ENCODE results near the gene SND1.

The SND1 gene

DNA sequence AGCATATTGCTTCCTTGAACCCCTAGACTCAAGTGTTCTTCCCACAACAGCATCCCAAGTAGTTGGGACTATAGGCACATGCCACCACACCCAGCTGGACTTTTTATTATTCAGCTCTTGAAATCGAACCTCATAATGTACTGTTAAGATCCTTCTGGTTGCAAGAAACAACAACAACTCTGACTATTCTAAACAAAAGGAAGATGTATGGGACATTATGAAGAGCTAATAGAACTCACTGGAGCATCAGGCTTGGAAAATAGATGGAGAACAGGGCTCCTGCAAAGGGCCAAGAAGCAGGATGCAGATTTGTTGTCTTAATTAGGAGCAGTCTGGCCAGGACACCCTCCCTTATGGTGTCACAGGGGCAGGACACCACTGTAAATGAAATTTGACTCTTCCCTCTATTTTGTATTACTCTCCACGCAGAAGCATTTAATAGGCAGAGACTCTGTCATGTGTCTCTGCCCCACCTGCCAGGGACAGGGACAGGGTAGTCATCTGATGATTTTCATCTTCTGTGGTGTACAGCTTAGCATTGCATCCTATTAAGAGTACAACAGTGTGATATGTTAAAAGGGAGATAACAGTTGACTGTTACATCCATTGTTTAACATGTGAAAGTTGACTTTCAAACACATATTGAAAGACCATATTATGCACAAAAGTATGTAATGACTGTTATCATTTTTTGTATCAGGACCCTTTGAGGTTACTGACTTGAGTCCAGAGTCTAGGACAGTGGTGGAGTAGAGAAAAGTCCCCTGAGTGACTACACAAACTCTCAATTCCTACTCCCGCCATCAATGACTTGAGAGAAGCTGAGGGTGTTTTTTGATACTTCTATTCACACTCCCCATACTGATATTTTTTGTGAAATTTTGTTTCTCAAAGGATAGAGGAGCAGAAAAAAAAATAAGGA is 222.0 kb downstream of the SND1 start:
- DNase-seq, result no peak

DNA sequence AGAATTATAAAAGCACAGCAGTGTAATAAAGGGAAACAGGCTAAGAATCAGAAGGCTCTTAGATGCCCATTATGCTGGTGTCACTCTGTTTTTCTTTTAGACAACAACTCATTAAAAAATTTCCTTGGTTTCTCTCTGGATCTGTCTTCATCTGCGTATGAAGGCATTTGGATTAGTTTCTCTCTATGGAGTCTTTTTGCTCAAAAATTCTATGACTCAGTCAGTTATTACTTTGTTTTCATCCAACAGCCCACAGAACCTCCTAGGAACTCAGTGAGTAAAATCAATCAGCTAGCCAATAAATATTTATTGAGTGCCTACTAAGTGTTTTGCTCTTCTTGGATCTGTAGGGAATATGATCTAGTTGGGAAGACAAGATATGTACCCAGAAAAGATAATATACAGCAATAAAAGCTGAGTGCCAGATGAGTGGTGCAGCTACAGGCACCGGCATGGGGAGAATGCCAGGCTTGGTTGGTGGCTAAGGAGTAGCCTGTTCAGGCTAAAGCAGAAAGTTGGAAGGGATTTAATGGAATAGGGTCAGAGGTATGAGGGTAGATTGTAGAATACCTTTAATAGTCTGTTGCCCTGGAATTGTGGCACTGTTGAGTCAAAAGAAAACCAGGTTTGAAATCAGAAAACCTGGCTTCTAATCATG is 223.1 kb downstream of the SND1 start:
- DNase-seq, result peak in 1 of 14 donors; percentile 27

DNA sequence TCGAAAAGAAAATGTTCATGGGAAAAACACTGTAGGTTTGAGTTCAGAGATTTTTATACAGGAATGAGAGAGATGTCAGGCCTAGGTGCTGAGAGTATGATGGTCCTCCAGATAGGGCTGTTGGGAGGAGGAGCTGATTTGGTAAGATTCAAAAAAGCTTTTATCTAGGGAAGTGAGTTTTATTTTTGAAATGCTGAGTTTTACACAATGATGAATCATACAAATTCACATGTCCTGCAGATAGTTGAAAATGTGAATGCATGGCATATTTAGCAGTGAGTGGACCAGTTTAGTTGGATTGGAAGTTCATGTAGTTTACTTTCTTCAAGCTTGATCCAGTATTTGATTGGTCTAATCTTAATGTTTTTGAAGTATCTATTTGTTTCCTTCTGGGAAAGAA is 224.4 kb downstream of the SND1 start:
- no peak for DNase-seq

DNA sequence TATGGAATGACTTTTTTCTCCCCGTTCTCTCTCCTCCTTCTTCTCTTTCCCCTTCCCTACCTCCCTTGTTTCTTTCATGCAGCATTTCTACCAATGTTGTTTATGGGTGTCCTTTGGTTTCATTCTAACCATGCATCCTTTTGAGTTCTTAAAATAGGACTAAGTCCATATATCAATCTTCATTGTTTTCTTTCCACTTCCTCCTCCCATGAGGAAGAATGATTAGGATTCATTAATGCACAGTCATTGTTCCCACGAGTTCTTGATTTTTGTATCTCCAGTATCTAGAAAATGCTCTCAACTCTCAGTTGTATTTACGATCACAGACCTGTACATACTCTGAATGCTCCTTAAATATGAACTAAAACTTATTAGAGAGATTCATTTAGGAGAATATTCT is 226.0 kb downstream of the SND1 start:
- DNase-seq, result no peak

DNA sequence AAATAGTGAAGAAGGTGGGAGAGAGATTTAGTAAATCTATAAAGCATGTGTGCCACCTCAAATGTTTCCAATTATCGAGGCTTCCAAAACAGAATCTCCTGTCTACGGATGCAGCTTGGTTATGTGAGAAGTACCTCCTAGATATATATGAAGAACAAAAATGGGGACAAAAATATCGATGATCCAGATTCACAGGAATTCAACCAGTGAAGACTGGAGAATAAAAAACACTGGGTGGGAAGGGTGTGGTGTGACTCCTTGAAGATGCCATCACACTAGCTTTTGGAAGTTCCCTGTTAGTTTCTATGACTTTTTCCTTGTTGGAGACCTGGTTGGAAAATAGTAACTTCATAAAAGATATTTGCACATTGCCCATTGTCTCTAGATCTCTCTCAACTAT is 226.8 kb downstream of the SND1 start:
- no peak for DNase-seq

DNA sequence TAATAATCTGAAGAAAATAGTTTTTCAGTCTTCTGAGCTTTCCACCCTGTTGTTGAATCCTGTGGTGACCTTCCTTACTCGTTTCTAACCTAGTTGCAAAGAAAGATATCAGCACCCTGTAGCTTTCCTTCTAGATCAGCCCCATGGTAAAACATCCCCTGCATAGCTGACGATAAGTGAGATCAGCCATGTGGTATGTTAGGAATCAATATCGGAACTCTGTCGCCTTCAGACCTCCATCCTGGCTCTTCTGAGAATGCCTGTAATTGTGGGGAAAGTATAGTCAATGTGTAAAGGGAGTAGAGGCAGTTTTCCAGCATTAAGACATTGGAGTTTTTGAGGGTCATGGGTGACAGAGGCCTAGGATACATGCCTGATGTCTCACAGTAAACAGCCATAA is 227.4 kb downstream of the SND1 start:
- DNase-seq, result no peak

DNA sequence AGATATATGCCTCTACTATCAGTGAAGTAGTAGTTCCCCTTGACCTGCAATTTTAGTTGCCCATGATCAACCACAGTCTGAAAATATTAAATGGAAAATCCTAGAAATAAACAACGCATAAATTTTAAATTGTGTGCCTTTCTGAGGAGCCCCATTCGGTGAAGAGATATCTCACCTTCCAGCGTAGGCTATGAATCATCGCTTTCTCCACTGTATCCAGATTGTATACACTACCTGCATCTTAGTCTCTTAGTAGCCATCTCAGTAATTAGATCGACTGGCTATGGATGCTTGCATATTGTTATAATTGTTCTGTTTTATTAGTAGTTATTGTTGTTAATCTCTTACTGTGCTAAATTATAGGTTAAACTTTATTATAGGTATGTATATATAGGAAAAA is 227.9 kb downstream of the SND1 start:
- DNase-seq, result no peak

DNA sequence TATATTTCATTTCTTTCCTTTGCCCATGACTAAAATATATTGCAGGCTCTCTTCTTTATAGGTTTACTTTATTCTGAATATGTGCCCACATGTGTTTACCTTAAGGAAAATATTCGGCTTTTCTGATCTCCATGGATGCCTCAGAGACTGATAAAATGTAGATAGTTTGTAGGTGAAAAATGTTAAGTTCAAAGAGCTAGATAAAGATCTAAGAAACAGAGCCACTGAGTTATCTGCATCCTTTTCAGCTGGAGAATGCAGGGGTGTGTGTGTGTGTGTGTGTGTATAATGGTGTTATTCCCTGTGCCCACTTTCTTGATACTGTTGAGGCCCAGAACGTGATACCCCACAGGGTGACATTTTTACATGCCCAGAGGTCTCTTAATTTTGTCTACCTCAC is 228.5 kb downstream of the SND1 start:
- DNase-seq, result no peak

DNA sequence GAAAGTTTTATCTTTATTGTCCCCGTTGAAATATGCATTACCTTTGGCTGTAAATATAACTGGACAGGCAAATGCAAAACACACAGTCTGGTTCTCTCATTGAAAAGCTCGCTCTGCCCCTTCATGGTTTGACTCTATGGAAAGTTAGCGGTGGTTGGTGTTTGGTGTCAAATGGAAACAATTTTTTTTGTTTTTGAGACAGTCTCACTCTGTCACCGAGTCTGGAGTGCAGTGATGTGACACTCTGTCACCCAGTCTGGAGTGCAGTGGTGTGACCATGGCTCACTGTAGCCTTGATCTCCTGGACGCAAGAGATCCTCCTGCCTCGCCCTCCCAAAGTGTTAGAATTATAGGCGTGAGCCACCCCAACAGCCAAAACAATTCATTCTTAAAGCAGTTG is 229.6 kb downstream of the SND1 start:
- no peak for DNase-seq

DNA sequence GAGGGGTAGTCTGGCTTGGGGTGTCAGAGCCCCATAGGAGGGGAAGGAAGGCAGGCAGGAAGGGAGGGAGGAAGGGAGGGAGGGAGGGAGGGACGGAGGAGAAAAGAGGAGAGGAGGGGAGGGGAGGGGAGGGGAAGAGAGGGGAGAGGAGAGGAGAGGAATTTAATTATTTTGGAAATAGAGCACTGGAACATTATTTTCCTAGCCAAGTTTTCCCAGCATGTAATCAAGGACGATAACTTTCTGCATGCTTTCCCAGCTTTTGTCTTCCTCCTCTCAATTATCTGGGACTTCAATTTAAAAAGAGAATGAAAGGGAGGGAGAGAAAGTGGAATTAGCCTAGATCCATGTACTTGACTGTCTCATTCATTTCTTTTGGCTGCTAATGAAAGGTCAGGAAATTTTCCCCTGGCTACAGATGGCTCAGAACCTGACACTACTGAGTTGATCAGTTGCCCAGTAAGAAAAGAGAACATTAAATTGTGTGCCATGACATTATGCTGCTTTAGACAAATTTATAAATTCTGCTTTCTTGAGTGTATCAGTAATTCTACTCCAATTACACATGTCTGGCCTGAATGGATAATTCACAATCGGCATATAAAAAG is 230.4 kb downstream of the SND1 start:
- DNase-seq, result peak in 1 of 14 donors; percentile 87

DNA sequence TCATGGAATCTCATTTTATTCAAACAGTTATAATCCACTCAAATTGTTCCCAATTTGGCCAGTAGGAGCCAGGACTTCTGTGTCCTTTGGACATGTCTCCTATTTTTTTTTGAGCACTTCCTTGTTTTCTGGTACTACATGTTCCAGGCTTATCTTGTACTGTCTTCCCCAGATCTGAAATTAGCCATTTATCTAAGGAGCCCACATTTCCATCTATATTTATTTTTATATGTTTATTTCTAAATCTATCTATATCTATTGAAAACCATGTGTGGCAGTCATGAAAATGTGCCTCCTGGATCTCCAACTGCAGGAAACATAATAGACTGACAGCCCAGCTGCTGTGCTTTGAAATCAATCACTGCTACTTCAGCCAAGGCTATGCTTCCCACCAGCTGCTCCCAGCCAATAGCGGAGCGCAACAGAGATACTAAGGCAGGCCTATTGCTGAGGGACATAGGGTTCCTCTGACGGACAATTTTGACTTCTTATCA is 232.1 kb downstream of the SND1 start:
- DNase-seq, result peak in 1 of 14 donors; percentile 7

DNA sequence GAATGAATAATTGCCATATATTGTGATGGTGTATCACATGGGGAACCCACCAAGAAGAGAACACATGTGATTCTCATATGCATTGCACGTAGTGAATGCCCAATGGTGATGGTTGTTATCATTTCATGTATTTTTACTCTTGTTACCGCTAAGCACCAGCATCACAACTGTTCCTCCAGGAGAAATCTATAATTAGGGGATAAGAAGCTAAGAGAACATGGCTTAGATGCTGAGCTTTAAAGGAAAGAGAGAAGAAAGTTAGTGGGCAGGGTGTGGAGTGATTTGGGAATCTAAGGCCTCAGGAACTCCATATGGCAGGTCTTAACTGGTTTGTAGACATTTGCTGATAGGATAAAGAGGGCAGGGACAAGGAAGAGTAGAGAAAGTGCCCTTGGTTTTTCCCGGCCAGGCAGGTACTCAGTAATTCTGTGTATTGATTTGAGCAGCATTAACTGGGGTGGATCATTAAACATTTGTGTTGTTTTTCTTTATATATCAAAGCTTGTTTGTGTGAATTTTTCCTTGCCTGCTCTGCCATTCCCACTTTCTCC is 233.3 kb downstream of the SND1 start:
- DNase-seq, result no peak

DNA sequence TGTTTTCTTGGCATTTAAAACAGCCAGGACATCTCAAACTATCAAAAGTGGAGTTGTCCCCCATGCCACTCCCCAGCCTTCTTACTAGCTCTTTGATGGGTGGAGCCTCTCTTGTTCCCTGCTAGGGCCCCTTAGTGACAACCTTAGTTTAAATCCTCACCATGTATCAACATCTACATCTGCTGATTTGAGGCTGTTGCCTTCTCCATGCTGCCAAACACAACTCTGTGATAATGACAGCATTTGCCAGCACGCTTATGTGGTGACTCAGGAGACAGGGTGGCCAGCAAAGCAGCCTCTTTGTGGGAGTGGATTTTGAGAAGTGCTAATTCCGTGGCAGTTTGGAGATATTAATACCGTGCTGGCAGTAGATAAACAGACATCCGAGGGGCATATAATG is 233.8 kb downstream of the SND1 start:
- DNase-seq, result peak in 3 of 14 donors; percentile 17 to 59 (median 51)

DNA sequence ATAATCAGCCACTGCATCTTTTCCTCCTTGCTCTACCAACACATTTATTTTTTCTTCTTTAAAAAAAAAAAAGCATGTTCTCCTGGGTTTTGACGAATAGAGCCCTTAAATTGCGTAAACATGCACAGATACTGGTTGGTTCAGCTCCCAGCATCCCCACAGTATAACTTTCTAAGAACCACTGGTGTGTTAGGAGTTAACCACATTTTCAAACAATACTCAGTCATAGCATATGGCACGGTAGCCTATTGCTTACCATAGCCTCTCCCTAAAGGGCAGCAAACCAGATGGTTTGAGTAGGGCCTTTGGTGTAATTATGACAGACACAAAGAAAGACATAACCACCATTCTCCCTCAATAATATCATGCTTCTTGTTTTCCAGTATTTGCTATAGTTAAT is 234.3 kb downstream of the SND1 start:
- peak in 1 of 14 donors; percentile 59 for DNase-seq

DNA sequence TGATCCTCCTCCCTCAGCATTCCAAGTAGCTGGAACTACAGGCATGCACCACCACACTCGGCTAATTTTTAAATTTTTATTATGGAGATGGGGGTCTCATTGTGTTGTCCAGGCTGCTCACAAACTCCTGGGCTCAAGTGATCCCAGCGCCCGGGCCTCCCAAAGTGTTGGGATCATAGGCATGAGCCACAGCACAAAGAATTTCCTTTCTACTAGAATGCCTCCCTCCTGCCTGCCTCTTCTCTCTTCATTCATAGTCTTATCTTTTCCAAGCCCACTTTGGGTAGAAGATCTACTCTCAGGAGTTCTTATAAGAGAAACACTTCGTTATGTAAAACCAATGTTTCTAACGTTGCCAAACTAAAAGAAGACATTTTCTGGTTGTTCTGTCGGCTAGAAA is 235.1 kb downstream of the SND1 start:
- peak in 1 of 14 donors; percentile 47 for DNase-seq

DNA sequence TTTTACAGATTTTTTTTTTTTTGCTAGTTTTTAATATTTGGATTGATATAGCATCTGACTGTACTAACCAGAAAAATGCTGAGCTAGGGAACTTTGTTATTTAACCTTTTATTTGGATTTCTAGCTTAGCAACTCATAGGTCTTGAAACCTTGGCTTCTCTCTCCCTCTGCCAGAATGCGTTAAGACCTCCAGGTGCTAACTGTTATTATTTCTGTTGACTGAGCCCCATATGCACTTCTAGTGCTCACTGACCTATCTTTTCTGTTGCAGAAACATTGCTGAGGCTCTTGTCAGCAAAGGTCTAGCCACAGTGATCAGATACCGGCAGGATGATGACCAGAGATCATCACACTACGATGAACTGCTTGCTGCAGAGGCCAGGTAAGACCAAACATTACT is 235.6 kb downstream of the SND1 start:
- peak in 1 of 14 donors; percentile 79 for DNase-seq

DNA sequence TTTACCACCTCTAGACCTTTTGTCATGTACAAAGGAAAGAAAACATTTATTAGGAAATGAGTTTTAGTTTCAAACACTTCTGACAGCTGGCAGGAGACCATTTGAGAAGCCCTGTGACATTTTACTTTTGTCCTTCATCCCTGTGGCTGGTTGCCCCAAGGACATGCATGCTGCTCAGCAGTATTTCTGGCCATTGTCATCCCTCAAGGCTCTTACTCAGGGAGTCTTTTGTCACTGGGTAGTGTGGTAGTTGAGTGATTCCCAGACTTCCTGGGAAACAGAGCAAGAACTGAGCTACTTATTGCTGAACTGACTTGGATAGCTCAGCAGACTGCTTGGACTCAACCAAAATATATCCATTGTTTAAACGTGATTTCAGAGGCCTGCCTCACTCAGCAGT is 236.4 kb downstream of the SND1 start:
- peak in 2 of 14 donors; percentile 6 to 52 for DNase-seq

DNA sequence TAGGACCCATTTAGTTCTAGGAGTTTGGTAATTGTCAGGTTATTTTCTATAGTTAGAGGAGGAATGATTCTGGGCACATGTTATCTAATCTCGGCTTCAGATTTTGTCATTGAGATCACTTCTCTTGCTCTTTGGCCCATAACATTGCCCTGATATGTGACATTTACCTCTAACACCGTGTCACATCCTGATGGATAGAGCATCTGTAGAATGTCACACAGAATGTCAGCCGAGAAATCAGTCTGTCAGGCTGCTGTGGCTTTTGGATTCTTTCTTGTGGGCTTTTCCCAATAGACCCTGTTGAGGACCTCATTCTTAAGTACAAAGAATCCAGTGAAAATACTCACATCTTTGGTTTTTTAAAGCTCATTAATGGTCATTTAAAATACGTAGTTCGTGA is 236.8 kb downstream of the SND1 start:
- no peak for DNase-seq

DNA sequence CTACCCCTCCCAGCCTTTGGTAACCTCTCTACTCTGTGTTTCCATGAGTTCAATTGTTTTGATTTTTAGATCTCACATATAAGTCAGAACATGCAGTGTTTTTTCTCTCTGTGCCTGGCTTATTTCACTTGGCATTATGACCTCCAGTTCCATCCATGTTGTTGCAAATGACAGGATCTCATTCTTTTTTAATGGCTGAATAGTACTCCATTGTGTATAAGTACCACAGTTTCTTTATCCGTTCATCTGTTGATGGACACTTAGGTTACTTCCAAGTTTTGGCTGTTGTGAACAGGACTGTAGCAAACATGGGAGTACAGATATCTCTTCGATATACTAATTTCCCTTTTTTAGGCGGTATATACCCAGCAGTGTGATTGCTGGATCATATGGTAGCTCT is 237.7 kb downstream of the SND1 start:
- DNase-seq, result no peak

DNA sequence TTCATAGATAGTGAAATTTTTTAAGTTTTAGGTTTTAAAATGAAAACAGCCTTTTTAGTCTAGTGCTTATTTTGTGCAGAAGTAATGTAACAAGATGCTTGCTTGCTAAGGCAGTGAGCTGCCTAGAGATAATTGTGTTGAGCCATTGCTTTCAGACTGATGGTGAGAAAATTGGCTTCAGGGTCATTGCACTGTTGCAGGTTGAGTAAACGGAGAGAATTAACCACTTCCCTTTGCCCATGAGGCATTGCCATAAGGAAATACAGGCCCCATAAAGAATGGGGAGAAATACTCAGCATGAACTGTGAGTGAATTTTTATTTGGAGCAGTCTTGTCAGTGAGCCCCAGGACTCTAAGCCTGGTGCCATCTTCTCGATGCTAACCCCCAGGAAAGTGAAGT is 238.7 kb downstream of the SND1 start:
- no peak for DNase-seq

DNA sequence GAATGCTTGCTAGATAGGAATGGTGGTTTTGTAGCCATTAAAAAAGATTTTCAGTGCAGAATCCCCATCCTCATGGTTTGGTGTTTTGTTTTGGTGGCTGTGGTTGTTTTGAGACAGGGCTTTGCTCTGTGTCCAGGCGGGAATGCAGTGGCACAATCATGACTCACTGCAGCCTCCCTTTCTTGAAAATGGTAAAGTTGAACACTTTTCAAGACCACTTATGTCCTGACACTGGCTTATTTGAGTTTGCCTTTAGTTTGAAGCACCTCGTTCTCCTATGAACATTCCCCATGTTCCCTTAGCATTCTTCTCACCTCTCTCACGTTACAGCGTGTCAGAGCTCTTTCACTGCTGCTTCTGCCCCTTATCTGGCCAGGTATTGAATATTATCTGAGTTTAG is 239.2 kb downstream of the SND1 start:
- DNase-seq, result no peak

DNA sequence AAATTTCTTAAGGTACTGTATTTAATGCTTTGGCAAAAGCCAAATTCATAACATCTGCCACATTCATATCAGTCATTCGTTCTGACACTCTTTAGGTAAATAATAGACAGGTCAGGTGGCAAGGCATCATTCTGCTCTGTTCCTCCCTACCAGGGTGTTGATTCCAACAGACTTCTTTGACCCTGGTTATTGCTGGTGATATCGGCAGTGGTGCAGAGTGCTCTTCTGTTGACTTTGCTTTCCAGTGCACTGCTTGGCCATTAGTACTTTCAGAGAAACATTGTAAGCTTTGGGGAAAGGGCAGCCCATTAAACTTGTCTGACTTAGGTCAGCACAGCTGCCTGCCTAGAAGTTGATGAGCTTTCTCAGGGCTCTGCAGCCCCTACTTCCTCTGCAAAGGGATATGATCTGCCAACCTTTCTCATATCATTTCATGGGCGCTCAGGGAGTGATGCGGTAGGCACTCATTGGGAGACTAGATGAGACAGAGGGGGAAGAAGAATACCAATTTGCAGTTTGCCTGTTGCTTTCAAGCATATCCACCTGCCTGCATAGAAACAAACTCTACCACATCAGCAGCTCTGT is 240.0 kb downstream of the SND1 start:
- no peak for DNase-seq
